SU-DHL-6 (cell line): Measurements from ENCODE around the gene RARG.

Source experiments
- CTCF ChIP-seq: fragments of 200-600 bp; sonication (generic); IDR thresholded peaks from one replicate; pipeline ENCODE4 v1.5.1; 2017; ENCODE audit warnings: antibody characterized with exemption, mild to moderate bottlenecking, low read length, moderate library complexity; ENCODE audit not compliant: insufficient read depth, poor library complexity, severe bottlenecking
- EZH2phosphoT487 ChIP-seq: fragments of 200-600 bp; sonication (generic), shearing (Covaris generic); conservative IDR thresholded peaks from 2 replicates; pipeline ENCODE4 v1.6.1; 2018; ENCODE audit warnings: mild to moderate bottlenecking, antibody characterized with exemption, low read length, moderate library complexity, mixed read lengths

- TF ChIP-seq CTCF = no peak
- TF ChIP-seq EZH2phosphoT487 = no peak
These were observed 39.4 kb downstream of the RARG start for GRCh38 chr12:53192531-53193021.
